Chondrocyte (in vitro differentiated cells): ENCODE measurements around the gene ATF4. TPM values are rescaled to one million over a fixed set of nuclear protein-coding genes. Genes with fewer than 3 reads are reported as not detected.

Source experiments
- DNase-seq: peaks from one replicate; pipeline ENCODE4 v3.0.0; 2021; ENCODE audit warnings: mixed read lengths, low spot score
- H3K27ac Mint-ChIP-seq: one replicate; pipeline ENCODE4 v1.8.0; 2021; ENCODE audit warnings: mild to moderate bottlenecking, moderate library complexity, mixed read lengths; ENCODE audit not compliant: unreplicated experiment
- H3K27me3 Mint-ChIP-seq: 2 replicates; pipeline ENCODE4 v1.8.0; 2021; ENCODE audit warnings: low read depth, mixed read lengths
- H3K36me3 Mint-ChIP-seq: 2 replicates; pipeline ENCODE4 v1.8.0; 2021; ENCODE audit warnings: low read depth, mixed read lengths
- H3K4me1 Mint-ChIP-seq: 2 replicates; pipeline ENCODE4 v1.8.0; 2021; ENCODE audit warnings: low read depth, mild to moderate bottlenecking, mixed read lengths
- H3K4me3 Mint-ChIP-seq: one replicate; pipeline ENCODE4 v1.8.0; 2021; ENCODE audit warnings: mild to moderate bottlenecking, moderate library complexity, mixed read lengths; ENCODE audit not compliant: unreplicated experiment
- H3K9me3 Mint-ChIP-seq: 2 replicates; pipeline ENCODE4 v1.8.0; 2021; ENCODE audit warnings: low read depth, mixed read lengths
- total RNA-seq: library from RNA; stranded (reverse); gene quantifications from 3 replicates; pipeline ENCODE4 v1.2.1, GENCODE V29; 2021
- TF ChIP-seq, protein P1 (sequence below): fragments of 200-600 bp; sonication (generic); IDR thresholded peaks from 2 replicates; pipeline ENCODE4 v1.5.0; 2021; ENCODE audit warnings: antibody characterized with exemption, mild to moderate bottlenecking, moderate library complexity

Gene ATF4
- total RNA-seq, 1 donor from 2014 or later: 541 TPM

DNA sequence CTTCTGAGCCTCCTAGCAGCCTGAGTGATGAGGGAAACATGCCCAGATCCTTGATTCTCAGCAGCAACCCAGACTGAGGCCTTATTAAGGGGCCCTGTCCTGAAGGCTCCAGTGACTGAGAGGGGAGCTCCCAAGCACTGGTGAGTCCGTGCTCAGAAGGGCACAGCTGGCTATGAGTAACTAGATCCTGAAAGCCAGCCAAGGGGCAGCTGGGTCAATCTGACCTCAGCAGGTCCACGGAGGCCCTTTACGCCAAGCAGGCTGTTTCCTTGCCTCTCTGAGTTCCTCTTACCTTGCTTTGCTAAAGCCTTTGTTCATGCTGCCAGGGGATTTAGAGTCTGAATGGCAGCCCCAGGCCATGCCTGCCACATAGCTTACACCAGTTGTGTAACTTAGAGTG is 37.6 kb upstream of the ATF4 start:
- H3K4me3 Mint-ChIP-seq: no peak overlapping the region
- no peak for DNase-seq
- H3K27me3 Mint-ChIP-seq: no peaks in the 10 kb centered on the region
- H3K4me1 Mint-ChIP-seq: no peaks in the 10 kb centered on the region
- peaks cover 2% of the 10 kb centered on the region for H3K36me3 Mint-ChIP-seq
- TF ChIP-seq, protein P1, sequence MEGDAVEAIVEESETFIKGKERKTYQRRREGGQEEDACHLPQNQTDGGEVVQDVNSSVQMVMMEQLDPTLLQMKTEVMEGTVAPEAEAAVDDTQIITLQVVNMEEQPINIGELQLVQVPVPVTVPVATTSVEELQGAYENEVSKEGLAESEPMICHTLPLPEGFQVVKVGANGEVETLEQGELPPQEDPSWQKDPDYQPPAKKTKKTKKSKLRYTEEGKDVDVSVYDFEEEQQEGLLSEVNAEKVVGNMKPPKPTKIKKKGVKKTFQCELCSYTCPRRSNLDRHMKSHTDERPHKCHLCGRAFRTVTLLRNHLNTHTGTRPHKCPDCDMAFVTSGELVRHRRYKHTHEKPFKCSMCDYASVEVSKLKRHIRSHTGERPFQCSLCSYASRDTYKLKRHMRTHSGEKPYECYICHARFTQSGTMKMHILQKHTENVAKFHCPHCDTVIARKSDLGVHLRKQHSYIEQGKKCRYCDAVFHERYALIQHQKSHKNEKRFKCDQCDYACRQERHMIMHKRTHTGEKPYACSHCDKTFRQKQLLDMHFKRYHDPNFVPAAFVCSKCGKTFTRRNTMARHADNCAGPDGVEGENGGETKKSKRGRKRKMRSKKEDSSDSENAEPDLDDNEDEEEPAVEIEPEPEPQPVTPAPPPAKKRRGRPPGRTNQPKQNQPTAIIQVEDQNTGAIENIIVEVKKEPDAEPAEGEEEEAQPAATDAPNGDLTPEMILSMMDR: no peak
- no peaks in the 10 kb centered on the region for H3K9me3 Mint-ChIP-seq
- no peak overlapping the region for H3K27ac Mint-ChIP-seq

DNA sequence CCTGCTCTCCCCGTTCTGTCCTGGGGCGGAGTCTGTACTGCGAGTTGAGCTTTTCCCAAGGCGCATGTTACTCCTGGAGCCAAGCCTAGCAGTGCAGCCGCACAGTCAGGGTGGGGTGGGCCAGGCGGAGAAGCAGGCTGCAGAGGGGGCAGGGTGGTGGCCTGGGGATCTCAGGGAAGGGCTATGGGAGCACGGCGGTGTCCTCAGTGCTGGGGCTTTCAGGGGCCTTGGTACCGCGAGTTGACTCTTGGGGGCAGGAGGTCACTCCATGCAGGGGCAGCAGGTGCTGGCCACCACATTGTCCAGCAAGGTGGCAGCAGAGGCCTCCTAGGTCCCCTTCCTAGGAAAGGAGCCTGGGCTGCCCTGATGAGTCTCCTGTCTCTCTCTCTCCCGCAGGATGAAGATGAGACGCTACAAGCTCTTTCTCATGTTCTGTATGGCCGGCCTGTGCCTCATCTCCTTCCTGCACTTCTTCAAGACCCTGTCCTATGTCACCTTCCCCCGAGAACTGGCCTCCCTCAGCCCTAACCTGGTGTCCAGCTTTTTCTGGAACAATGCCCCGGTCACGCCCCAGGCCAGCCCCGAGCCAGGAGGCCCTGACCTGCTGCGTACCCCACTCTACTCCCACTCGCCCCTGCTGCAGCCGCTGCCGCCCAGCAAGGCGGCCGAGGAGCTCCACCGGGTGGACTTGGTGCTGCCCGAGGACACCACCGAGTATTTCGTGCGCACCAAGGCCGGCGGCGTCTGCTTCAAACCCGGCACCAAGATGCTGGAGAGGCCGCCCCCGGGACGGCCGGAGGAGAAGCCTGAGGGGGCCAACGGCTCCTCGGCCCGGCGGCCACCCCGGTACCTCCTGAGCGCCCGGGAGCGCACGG is 33.2 kb upstream of the ATF4 start:
- no peak for DNase-seq
- H3K4me1 Mint-ChIP-seq: no peaks in the 10 kb centered on the region
- no peaks in the 10 kb centered on the region for H3K9me3 Mint-ChIP-seq
- H3K27me3 Mint-ChIP-seq: no peaks in the 10 kb centered on the region
- H3K36me3 Mint-ChIP-seq: peaks cover 3% of the 10 kb centered on the region
- TF ChIP-seq, protein P1: no peak
- H3K27ac Mint-ChIP-seq: no peak overlapping the region
- H3K4me3 Mint-ChIP-seq: no peak overlapping the region

DNA sequence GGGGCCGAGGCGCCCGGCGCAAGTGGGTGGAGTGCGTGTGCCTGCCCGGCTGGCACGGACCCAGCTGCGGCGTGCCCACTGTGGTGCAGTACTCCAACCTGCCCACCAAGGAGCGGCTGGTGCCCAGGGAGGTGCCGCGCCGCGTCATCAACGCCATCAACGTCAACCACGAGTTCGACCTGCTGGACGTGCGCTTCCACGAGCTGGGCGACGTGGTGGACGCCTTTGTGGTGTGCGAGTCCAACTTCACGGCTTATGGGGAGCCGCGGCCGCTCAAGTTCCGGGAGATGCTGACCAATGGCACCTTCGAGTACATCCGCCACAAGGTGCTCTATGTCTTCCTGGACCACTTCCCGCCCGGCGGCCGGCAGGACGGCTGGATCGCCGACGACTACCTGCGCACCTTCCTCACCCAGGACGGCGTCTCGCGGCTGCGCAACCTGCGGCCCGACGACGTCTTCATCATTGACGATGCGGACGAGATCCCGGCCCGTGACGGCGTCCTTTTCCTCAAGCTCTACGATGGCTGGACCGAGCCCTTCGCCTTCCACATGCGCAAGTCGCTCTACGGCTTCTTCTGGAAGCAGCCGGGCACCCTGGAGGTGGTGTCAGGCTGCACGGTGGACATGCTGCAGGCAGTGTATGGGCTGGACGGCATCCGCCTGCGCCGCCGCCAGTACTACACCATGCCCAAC is 32.4 kb upstream of the ATF4 start:
- TF ChIP-seq, protein P1: no peak
- Mint-ChIP-seq H3K9me3 (no peaks in the 10 kb centered on the region), H3K4me1 (no peaks in the 10 kb centered on the region), H3K36me3 (peaks cover 3% of the 10 kb centered on the region), H3K4me3 (no peak overlapping the region), H3K27ac (no peak overlapping the region), H3K27me3 (no peaks in the 10 kb centered on the region)
- no peak for DNase-seq

DNA sequence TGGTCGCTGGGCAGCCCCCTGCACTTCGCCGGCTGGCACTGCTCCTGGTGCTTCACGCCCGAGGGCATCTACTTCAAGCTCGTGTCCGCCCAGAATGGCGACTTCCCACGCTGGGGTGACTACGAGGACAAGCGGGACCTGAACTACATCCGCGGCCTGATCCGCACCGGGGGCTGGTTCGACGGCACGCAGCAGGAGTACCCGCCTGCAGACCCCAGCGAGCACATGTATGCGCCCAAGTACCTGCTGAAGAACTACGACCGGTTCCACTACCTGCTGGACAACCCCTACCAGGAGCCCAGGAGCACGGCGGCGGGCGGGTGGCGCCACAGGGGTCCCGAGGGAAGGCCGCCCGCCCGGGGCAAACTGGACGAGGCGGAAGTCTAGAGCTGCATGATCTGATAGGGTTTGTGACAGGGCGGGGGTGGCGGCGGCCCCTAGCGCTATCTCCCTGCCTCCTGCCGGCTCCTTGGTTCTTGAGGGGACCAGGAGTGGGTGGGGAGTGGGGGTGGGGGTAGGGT is 31.7 kb upstream of the ATF4 start:
- H3K4me3 Mint-ChIP-seq: no peak overlapping the region
- no peaks in the 10 kb centered on the region for H3K27me3 Mint-ChIP-seq
- peaks cover 4% of the 10 kb centered on the region for H3K4me1 Mint-ChIP-seq
- no peak overlapping the region for H3K27ac Mint-ChIP-seq
- DNase-seq: no peak
- TF ChIP-seq, protein P1: no peak
- peaks cover 3% of the 10 kb centered on the region for H3K36me3 Mint-ChIP-seq
- H3K9me3 Mint-ChIP-seq: no peaks in the 10 kb centered on the region
